NB4 (cell line): ENCODE measurements around the gene TMEM184A.

Experiments
- POLR2A ChIP-seq: IDR thresholded peaks from 2 replicates; pipeline ENCODE4 v1.6.1; 2011; ENCODE audit warnings: mild to moderate bottlenecking; ENCODE audit not compliant: insufficient read length; ENCODE audit errors: extremely low read depth
- TF ChIP-seq, protein P1 (sequence below): IDR thresholded peaks from one replicate; pipeline ENCODE4 v1.5.1; 2012; ENCODE audit warnings: low read depth, low read length

GRCh38 chr7:1558841-1559625 is 3.0 kb upstream of the TMEM184A start:
- TF ChIP-seq, protein P1, sequence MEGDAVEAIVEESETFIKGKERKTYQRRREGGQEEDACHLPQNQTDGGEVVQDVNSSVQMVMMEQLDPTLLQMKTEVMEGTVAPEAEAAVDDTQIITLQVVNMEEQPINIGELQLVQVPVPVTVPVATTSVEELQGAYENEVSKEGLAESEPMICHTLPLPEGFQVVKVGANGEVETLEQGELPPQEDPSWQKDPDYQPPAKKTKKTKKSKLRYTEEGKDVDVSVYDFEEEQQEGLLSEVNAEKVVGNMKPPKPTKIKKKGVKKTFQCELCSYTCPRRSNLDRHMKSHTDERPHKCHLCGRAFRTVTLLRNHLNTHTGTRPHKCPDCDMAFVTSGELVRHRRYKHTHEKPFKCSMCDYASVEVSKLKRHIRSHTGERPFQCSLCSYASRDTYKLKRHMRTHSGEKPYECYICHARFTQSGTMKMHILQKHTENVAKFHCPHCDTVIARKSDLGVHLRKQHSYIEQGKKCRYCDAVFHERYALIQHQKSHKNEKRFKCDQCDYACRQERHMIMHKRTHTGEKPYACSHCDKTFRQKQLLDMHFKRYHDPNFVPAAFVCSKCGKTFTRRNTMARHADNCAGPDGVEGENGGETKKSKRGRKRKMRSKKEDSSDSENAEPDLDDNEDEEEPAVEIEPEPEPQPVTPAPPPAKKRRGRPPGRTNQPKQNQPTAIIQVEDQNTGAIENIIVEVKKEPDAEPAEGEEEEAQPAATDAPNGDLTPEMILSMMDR, result no peak
- TF ChIP-seq POLR2A, result no peak
